ENCODE measurements around the gene AUTS2.

- TF ChIP-seq CTCF (IDR thresholded peaks at IDR 0.05) (no peak), POLR2A (IDR thresholded peaks at IDR 0.05) (no peak)
Measured at GRCh38 chr7:70657571-70657970, 1059.3 kb downstream of the AUTS2 start.
